PFSK-1 (cell line): ENCODE results near the gene ACTL6B.

ENCODE experiments used
- FOXP2 ChIP-seq: optimal IDR thresholded peaks from 2 replicates; pipeline ENCODE3; 2011; ENCODE audit warnings: borderline replicate concordance, control low read depth, inconsistent platforms; ENCODE audit not compliant: insufficient read depth; ENCODE audit errors: extremely low read length, extremely low read depth
- POLR2AphosphoS5 ChIP-seq: IDR thresholded peaks from 2 replicates; pipeline ENCODE4 v1.6.1; 2012; ENCODE audit warnings: low read depth, mild to moderate bottlenecking, control low read depth, low read length, moderate library complexity
- REST ChIP-seq, 2 experiments: IDR thresholded peaks; 2 replicates each; pipeline versions ENCODE4 v1.6.1 to v1.8.0; 2011 to 2012; ENCODE audit warnings: low read depth in 2 of 2, low read length in 2 of 2, control low read depth in 1 of 2, inconsistent platforms in 1 of 2, mild to moderate bottlenecking in 1 of 2, moderate library complexity in 1 of 2; ENCODE audit not compliant: insufficient read depth in 1 of 2
- SIN3A ChIP-seq: IDR thresholded peaks from 2 replicates; pipeline ENCODE4 v1.6.1; 2012; ENCODE audit warnings: mild to moderate bottlenecking, low read length, moderate library complexity, borderline replicate concordance; ENCODE audit not compliant: insufficient read depth
- TAF1 ChIP-seq: IDR thresholded peaks from 2 replicates; pipeline ENCODE4 v1.6.1; 2012; ENCODE audit warnings: low read length, control low read depth, borderline replicate concordance; ENCODE audit not compliant: insufficient read depth

Gene ACTL6B

GRCh38 chr7:100679129-100679926 is 23.1 kb upstream of the ACTL6B start:
- TF ChIP-seq FOXP2 (no peak), SIN3A (no peak), REST (IDR thresholded peaks at IDR 0.05; ENCODE audit: insufficient read depth in 1 of 2, low read depth in 2 of 2, low read length in 2 of 2) (no peak), TAF1 (no peak), POLR2AphosphoS5 (peak; percentile 27; the same call in 1 of the 2 replicates)

GRCh38 chr7:100678291-100678984 is 22.2 kb upstream of the ACTL6B start:
- no peak for TF ChIP-seq FOXP2
- no peak; the same call in 1 of the 2 replicates for TF ChIP-seq POLR2AphosphoS5
- no peak for TF ChIP-seq REST (IDR thresholded peaks at IDR 0.05; ENCODE audit: insufficient read depth in 1 of 2, low read depth in 2 of 2, low read length in 2 of 2)
- TF ChIP-seq SIN3A: no peak
- TF ChIP-seq TAF1: no peak

- no peak for TF ChIP-seq SIN3A
- no peak for TF ChIP-seq POLR2AphosphoS5
- no peak for TF ChIP-seq TAF1
- TF ChIP-seq FOXP2: no peak
- TF ChIP-seq REST (IDR thresholded peaks at IDR 0.05; ENCODE audit: insufficient read depth in 1 of 2, low read depth in 2 of 2, low read length in 2 of 2): no peak
Observed at GRCh38 chr7:100677308-100678267, 21.3 kb upstream of the ACTL6B start.

DNA sequence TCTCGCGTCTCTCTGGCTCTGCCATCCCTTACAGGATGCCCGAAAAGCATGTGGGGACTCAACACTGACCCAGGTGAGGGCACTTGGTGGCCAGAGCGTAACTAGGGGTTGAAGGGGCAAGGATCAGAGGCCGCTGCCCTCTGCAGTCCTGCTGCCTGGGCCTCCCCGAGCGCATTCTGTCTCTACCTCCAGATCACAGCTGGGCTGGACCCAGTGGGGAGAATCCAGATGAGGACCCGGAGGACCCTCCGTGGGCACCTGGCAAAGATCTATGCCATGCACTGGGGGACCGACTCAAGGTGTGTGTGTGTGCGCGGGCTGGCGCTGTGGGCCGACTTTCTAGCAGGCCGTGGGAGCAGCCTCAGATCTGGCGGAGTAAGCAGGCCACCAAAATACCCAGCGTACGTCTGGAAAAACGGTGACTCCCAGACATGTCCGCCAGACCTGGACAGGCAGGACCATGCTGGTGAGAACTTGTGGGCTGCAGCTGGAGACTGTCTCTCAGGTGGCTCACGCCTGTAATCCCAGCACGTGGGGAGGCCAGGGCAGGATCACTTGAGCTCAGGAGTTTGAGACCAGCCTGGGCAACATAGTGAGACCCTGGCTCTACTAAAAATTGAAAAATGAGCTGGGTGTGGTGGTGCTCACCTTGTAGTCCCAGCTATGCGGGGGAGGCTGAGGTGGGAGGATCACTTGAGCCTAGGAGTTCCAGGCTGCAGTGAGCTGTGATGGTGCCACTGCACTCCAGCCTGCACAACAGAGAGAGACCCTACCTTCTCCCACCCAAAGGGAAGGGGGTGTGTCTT is 20.5 kb upstream of the ACTL6B start:
- no peak for TF ChIP-seq POLR2AphosphoS5
- TF ChIP-seq TAF1: no peak
- no peak for TF ChIP-seq REST (IDR thresholded peaks at IDR 0.05; ENCODE audit: insufficient read depth in 1 of 2, low read depth in 2 of 2, low read length in 2 of 2)
- TF ChIP-seq FOXP2: no peak
- no peak for TF ChIP-seq SIN3A
